Ishikawa (cell line): ENCODE results near the gene EFCAB10.

Experiments
- NFIC ChIP-seq: IDR thresholded peaks from 2 replicates; pipeline ENCODE4 v1.6.1; 2012
- USF1 ChIP-seq: IDR thresholded peaks from 2 replicates; pipeline ENCODE4 v1.6.1; 2012

GRCh38 chr7:105600720-105601550 lies 19.6 kb upstream of the EFCAB10 start:
- no peak for TF ChIP-seq USF1
- TF ChIP-seq NFIC, result no peak
